B cell (primary cell): ENCODE results near the gene ACVR1.

ENCODE experiments used
- CTCF ChIP-seq: fragments of 200-600 bp; IDR thresholded peaks from one replicate; pipeline ENCODE4 v1.8.0; 2022; ENCODE audit warnings: antibody characterized with exemption, mild to moderate bottlenecking
- EZH2 ChIP-seq: IDR thresholded peaks from 2 replicates; pipeline ENCODE4 v1.6.1; 2012; ENCODE audit warnings: borderline replicate concordance, low read depth, mild to moderate bottlenecking, moderate library complexity, low read length; ENCODE audit not compliant: insufficient read depth, poor library complexity, severe bottlenecking

- TF ChIP-seq EZH2 (no peak), CTCF (no peak)
Measured at GRCh38 chr2:157779794-157780193, 96.3 kb downstream of the ACVR1 start.
